Stimulated activated CD8-positive, alpha-beta memory T cell treated with anti-CD3 and anti-CD28 coated beads, Interleukin-7, amount 100 ng/mL, for 24 hours (primary cell): ENCODE results near the gene IRF2BP1.
"Not testable (repeated sequence)": the region's sequence is repeated elsewhere in the genome, so short reads cannot be mapped to it uniquely, and the experiment has no call there.

Experiments
- DNase-seq: peaks from one replicate; pipeline ENCODE4 v3.0.0-alpha.2; 2020; ENCODE audit warnings: low read depth

The IRF2BP1 gene

GRCh38 chr19:45901912-45902650 is 16.1 kb upstream of the IRF2BP1 start, which contains the start of gene MYPOP:
Gene MYPOP (minus strand): TSS chr19:45902613. CDS start chr19:45901773, 840 bp downstream.
- no peak for DNase-seq

DNA sequence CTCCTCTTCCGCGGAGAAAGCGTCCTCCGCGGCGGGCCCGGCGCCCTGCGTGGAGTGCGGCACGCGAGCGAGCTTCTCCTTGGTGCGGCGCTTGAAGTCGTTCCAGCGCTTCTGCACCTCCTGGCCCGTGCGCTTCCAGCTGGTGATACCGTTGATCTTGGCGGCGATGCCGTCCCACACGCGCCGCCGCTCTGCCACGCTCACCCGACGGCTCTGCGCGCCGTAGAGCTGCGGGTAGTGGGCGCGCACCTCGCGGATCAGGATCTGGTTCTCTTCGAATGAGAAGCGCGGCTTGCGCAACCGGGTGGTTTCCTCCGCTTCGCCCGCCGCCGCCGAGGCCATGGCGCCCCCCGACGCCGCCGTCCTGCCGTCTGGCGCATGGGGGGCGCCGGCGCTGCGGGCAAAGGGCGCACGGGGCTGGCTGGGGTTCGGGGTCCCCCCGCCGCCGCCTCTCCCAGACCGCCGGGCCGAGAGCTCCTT is 15.5 kb upstream of the IRF2BP1 start:
- DNase-seq, result no peak

DNA sequence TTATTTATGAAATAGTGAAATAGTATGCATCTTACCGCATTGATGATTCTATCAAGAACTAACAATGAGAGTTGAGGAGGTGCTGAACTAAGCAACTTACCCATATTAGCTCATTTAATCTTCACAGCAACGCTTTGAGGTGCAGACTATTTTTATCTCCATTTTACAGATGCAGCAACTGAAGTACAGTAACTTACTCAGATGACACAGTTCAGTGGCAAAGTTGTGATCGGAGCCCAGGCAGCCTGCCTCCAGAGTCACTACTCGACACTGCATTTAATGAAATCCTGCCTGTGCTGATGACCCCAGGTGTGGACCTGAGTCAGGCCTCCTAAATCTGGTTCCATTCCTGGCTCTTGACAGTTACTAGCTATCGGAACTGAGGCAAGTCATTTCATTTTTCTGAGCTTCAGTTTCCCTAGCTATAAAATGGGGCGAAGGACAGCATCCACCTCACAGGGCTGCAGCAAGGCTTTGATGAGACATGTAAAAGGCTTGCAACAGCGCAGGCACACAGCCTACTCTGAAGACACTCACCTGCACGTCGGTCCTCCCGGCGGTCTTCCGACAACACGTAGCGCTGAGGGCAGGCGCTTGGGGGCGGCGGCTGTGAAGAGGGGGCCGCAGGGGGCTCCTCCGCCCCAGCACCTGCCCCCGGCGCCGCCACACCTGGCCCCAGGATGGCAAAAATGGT is 14.9 kb upstream of the IRF2BP1 start:
- DNase-seq, result no peak

- no peak for DNase-seq
Observed at GRCh38 chr19:45899919-45900589, 14.1 kb upstream of the IRF2BP1 start.

DNA sequence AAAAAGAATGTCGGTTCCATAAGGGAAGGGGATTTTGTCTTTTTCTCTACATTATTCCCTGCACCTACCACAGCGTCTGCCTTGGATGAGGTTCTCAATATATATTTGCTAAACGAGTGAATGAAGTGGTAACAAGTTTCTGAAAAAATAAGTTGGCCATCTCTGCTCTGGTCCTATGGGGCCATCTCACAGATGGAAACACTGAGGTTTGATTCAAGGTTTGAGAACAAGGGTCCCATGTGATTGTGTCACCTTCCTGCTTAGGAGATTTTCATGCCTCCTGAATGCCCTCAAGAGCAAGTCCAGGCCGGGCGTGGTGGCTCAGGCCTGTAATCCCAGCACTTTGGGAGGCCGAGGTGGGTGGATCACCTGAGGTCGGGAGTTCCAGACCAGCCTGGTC is 13.3 kb upstream of the IRF2BP1 start:
- DNase-seq, result no peak

- no peak for DNase-seq
Observed at GRCh38 chr19:45897261-45897812, 11.4 kb upstream of the IRF2BP1 start.

DNA sequence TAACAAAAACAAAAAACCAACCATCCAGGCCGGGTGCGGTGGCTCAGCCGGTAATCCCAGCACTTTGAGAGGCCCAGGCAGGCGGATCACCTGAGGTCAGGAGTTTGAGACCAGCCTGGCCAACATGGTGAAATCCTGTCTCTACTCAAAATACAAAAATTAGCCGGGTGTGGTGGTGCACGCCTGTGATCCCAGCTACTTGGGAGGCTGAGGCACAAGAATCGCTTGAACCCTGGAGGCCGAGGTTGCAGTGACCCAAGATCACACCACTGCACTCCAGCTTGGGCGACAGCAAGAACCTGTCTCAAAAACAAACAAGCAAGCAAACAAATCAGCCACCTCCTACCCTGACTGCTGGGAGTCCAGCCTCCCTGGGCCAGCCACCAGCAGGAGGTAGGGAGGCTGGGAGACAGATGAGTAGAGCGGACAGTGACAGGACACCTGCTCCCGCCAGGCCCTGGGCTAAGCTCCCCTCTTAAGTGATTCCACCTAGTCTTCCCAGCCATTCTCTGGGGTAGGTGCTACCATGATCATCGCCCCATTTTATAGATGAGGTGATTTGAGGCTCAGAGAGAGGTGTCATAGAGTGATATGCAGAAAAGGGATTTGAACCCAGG is 10.2 kb upstream of the IRF2BP1 start:
- not testable (repeated sequence) for DNase-seq

DNA sequence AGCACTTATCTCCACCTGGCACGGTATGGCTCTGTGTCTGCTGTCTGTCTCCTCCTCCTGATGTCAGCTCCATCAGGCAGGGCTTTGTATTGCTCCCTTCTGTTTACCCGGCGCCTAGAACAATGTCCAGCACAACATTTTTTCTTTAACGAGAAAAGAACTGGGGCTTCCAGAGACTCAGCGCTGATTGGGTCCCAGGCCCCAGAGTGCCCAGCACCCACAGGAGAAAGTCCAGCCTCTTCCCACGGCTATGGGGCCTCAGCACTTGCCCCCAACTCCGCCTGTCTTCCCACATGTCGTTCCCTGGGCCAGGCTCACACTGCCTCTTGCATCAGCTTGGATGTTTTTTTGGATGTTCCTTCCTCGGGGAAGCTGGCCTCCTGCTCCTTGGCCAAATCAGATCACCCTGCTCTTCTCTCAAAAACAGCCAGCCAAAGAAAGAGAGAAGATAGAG is 9.6 kb upstream of the IRF2BP1 start:
- DNase-seq, result no peak

GRCh38 chr19:45890877-45891276 is 4.9 kb upstream of the IRF2BP1 start:
- no peak for DNase-seq

GRCh38 chr19:45889210-45889885 is 3.4 kb upstream of the IRF2BP1 start:
- no peak for DNase-seq

DNA sequence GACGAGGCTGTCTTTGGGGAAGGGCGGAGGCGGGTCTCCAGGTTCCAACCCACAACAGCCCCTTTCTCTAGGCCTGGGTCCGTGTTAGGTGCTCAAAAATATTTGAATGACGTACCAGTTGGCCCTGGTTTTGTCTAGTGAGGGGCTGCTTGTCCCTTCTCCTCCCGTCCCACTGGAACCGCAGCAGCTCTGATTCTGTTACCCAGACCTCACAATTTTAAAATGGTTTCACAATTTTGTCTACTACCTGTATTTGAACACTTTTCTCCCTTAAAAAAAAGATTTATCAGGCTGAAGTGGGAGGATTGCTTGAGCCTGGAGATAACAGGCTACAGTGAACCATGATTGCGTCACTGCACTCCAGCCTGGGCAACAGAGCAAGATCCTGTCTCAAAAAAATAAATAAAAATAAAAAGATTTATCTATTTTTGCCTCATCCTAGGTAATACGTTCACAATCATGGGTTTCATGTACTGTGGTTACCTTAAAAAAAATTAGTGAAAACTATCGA is 1.3 kb upstream of the IRF2BP1 start:
- DNase-seq, result no peak

- DNase-seq, result peak; percentile 73
Observed at GRCh38 chr19:45886427-45887199, 672 bp upstream of the IRF2BP1 start.

- DNase-seq, result no peak
Observed at GRCh38 chr19:45884682-45885555, 1.0 kb downstream of the IRF2BP1 start.

GRCh38 chr19:45883881-45884681 is 1.9 kb downstream of the IRF2BP1 start:
- no peak for DNase-seq

- no peak for DNase-seq
Observed at GRCh38 chr19:45883586-45883880, 2.4 kb downstream of the IRF2BP1 start.

- peak; percentile 68 for DNase-seq
Observed at GRCh38 chr19:45882652-45883585, 3.0 kb downstream of the IRF2BP1 start.

- DNase-seq, result no peak
Observed at GRCh38 chr19:45881909-45882528, 3.9 kb downstream of the IRF2BP1 start.
